H1 (cell line): ENCODE measurements around the gene CHMP6. TPM values are rescaled to one million over a fixed set of nuclear protein-coding genes. Genes with fewer than 3 reads are reported as not detected.

Source experiments
- CTCF ChIA-PET: fragments of 300-600 bp; sonication (Branson Sonifier 250); formaldehyde crosslinking; loops from one replicate; lab custom pipeline; 2021; ENCODE audit not compliant: partially characterized antibody; lab: Charles Lee
- POLR2A ChIA-PET: fragments of 300-600 bp; sonication (Branson Sonifier 250); formaldehyde crosslinking; loops from one replicate; lab custom pipeline; 2021; ENCODE audit warnings: inconsistent platforms; ENCODE audit not compliant: partially characterized antibody; lab: Charles Lee
- DNase-seq, 2 experiments: peaks; one replicate each; pipeline versions ENCODE4 v3.0.0 to v3.0.0-alpha.2; 2010 to 2022; ENCODE audit warnings: low spot score in 2 of 2, low read depth in 1 of 2, mixed read lengths in 1 of 2
- FAIRE-seq: peaks from 2 replicates; lab custom pipeline; 2011; peaks lifted over from hg19 to GRCh38; lab: Jason Lieb, UNC
- H2AFZ ChIP-seq: 2 replicates; pipeline ENCODE4 v1.8.1; 2012; ENCODE audit warnings: low read length, inconsistent platforms
- H2AK5ac ChIP-seq: 2 replicates; pipeline ENCODE4 v1.6.1; 2013; ENCODE audit warnings: low read depth, low read length
- H2BK120ac ChIP-seq: replicated peaks from 2 replicates; pipeline ENCODE3; 2013; ENCODE audit warnings: low read depth, low read length, inconsistent platforms
- H2BK12ac ChIP-seq: 2 replicates; pipeline ENCODE4 v1.6.1; 2013; ENCODE audit warnings: low read depth, low read length
- H2BK15ac ChIP-seq: 2 replicates; pipeline ENCODE4 v1.6.1; 2013; ENCODE audit warnings: low read length
- H2BK20ac ChIP-seq: 2 replicates; pipeline ENCODE4 v1.6.1; 2013; ENCODE audit warnings: low read length
- H2BK5ac ChIP-seq: 2 replicates; pipeline ENCODE4 v1.6.1; 2013; ENCODE audit warnings: low read depth, low read length
- H3K14ac ChIP-seq: 2 replicates; pipeline ENCODE4 v1.6.1; 2013; ENCODE audit warnings: inconsistent platforms; ENCODE audit not compliant: insufficient read length
- H3K18ac ChIP-seq: 2 replicates; pipeline ENCODE4 v1.6.1; 2013; ENCODE audit warnings: low read length; ENCODE audit errors: extremely low read depth
- H3K23ac ChIP-seq: 2 replicates; pipeline ENCODE4 v1.6.1; 2013; ENCODE audit warnings: inconsistent platforms; ENCODE audit not compliant: insufficient read length
- H3K23me2 ChIP-seq: 2 replicates; pipeline ENCODE4 v1.6.1; 2013; ENCODE audit warnings: low read depth, low read length
- H3K27ac ChIP-seq: 2 replicates; pipeline ENCODE4 v1.6.1; 2011; ENCODE audit warnings: low read depth, low read length, inconsistent platforms
- H3K27me3 ChIP-seq, 4 experiments: replicated peaks in 1 of 4; 1 replicate in 1 of 4; 2 replicates in 3 of 4; pipeline versions ENCODE4 v1.6.1 to v1.8.1; 2011 to 2013; ENCODE audit warnings: low read length in 3 of 4, mild to moderate bottlenecking in 3 of 4, inconsistent platforms in 2 of 4, mixed read lengths in 2 of 4, moderate library complexity in 1 of 4; ENCODE audit not compliant: control insufficient read depth in 3 of 4, insufficient read depth in 3 of 4; ENCODE audit errors: extremely low read depth in 1 of 4
- H3K36me3 ChIP-seq, 4 experiments: 2 replicates each; pipeline versions ENCODE4 v1.6.1 to v1.8.1; 2011 to 2013; ENCODE audit warnings: mild to moderate bottlenecking in 4 of 4, low read length in 3 of 4, moderate library complexity in 2 of 4, control low read depth in 1 of 4, inconsistent platforms in 1 of 4; ENCODE audit not compliant: insufficient read depth in 4 of 4, control insufficient read depth in 2 of 4
- H3K4ac ChIP-seq: replicated peaks from 2 replicates; pipeline ENCODE3; 2013; ENCODE audit warnings: low read length, low read depth, mixed read lengths, inconsistent platforms; ENCODE audit not compliant: insufficient read length
- H3K4me1 ChIP-seq, 4 experiments: replicated peaks in 1 of 4; 1 replicate in 1 of 4; 2 replicates in 3 of 4; pipeline versions ENCODE4 v1.6.1 to v1.8.1; 2011 to 2013; ENCODE audit warnings: low read length in 3 of 4, inconsistent platforms in 2 of 4, mixed read lengths in 1 of 4; ENCODE audit not compliant: insufficient read depth in 4 of 4, control insufficient read depth in 3 of 4
- H3K4me2 ChIP-seq, 2 experiments: 2 replicates each; pipeline versions ENCODE4 v1.6.1 to v1.8.1; 2011 to 2013; ENCODE audit warnings: low read depth in 2 of 2, low read length in 2 of 2, control low read depth in 1 of 2, inconsistent platforms in 1 of 2, mild to moderate bottlenecking in 1 of 2; ENCODE audit not compliant: insufficient read depth in 1 of 2
- H3K4me3 ChIP-seq, 4 experiments: fragments of 200-600, 300-600 bp in 1 of 4; sonication (generic), shearing (Covaris generic), sonication (Bioruptor Twin) in 1 of 4; 2 replicates each; pipeline versions ENCODE4 v1.5.1 to v1.8.1; 2011 to 2016; ENCODE audit warnings: low read length in 4 of 4, low read depth in 3 of 4, control low read depth in 2 of 4, inconsistent platforms in 2 of 4, mild to moderate bottlenecking in 2 of 4, mixed read lengths in 1 of 4, moderate library complexity in 1 of 4; ENCODE audit not compliant: insufficient read depth in 2 of 4; ENCODE audit errors: extremely low read depth in 1 of 4
- H3K56ac ChIP-seq: replicated peaks from 2 replicates; pipeline ENCODE3; 2013; ENCODE audit warnings: low read depth, mild to moderate bottlenecking, mixed read lengths, low read length, inconsistent platforms; ENCODE audit not compliant: insufficient read length
- H3K79me1 ChIP-seq: 2 replicates; pipeline ENCODE4 v1.6.1; 2013; ENCODE audit warnings: low read depth, low read length, control low read depth
- H3K79me2 ChIP-seq, 2 experiments: 2 replicates each; pipeline versions ENCODE4 v1.6.1 to v1.8.1; 2012 to 2013; ENCODE audit warnings: low read length in 2 of 2, mild to moderate bottlenecking in 2 of 2, inconsistent platforms in 1 of 2; ENCODE audit not compliant: insufficient read depth in 2 of 2, control insufficient read depth in 1 of 2
- H3K9ac ChIP-seq, 4 experiments: replicated peaks in 1 of 4; 1 replicate in 1 of 4; 2 replicates in 3 of 4; pipeline versions ENCODE4 v1.6.1 to v1.8.1; 2011 to 2013; ENCODE audit warnings: low read depth in 3 of 4, low read length in 3 of 4, control low read depth in 2 of 4, mild to moderate bottlenecking in 2 of 4, moderate library complexity in 2 of 4, inconsistent platforms in 1 of 4; ENCODE audit errors: extremely low read depth in 1 of 4
- H3K9me3 ChIP-seq, 2 experiments: 2 replicates each; pipeline versions ENCODE4 v1.6.1 to v1.8.1; 2012 to 2013; ENCODE audit warnings: mild to moderate bottlenecking in 2 of 2, moderate library complexity in 2 of 2, control low read depth in 1 of 2, inconsistent platforms in 1 of 2, low read depth in 1 of 2, low read length in 1 of 2, mixed read lengths in 1 of 2; ENCODE audit not compliant: insufficient read depth in 2 of 2
- H4K20me1 ChIP-seq, 2 experiments: replicated peaks in 1 of 2; 2 replicates each; pipeline versions ENCODE3 to v1.8.1; 2011 to 2013; ENCODE audit warnings: inconsistent platforms in 2 of 2, low read length in 2 of 2, mild to moderate bottlenecking in 1 of 2; ENCODE audit not compliant: insufficient read depth in 2 of 2, control insufficient read depth in 1 of 2
- H4K5ac ChIP-seq: 2 replicates; pipeline ENCODE4 v1.6.1; 2013; ENCODE audit warnings: low read length, low read depth, mixed read lengths, inconsistent platforms; ENCODE audit not compliant: insufficient read length
- H4K8ac ChIP-seq: 2 replicates; pipeline ENCODE4 v1.8.0; 2013; ENCODE audit warnings: mild to moderate bottlenecking, moderate library complexity, low read length, inconsistent platforms; ENCODE audit not compliant: insufficient read depth; ENCODE audit errors: extremely low read depth
- H4K91ac ChIP-seq: replicated peaks from 2 replicates; pipeline ENCODE3; 2013; ENCODE audit warnings: low read length, mixed read lengths, inconsistent platforms; ENCODE audit not compliant: insufficient read length
- HDAC2 ChIP-seq, 2 experiments: fragments of 300-600 bp in 1 of 2; sonication (generic) in 1 of 2; IDR thresholded peaks; 2 replicates each; pipeline ENCODE4 v1.6.1; 2011 to 2012; ENCODE audit warnings: low read depth in 2 of 2, low read length in 2 of 2, mild to moderate bottlenecking in 2 of 2, moderate library complexity in 2 of 2, borderline replicate concordance in 1 of 2, inconsistent platforms in 1 of 2
- RAD21 ChIP-seq, 2 experiments: IDR thresholded peaks in 1 of 2; conservative IDR thresholded peaks in 1 of 2; 2 replicates each; pipeline ENCODE4 v1.6.1; 2011; ENCODE audit warnings: low read depth in 2 of 2, low read length in 2 of 2, improper control_type of control experiment in 1 of 2, inconsistent platforms in 1 of 2, mild to moderate bottlenecking in 1 of 2, moderate library complexity in 1 of 2
- RNF2 ChIP-seq: fragments of 200-900, 300-1000 bp; sonication (generic); IDR thresholded peaks from 2 replicates; pipeline ENCODE4 v1.7.1; 2016; ENCODE audit warnings: borderline replicate concordance, low read depth, mild to moderate bottlenecking, antibody characterized with exemption, low read length; ENCODE audit not compliant: poor library complexity, severe bottlenecking; ENCODE audit errors: missing control alignments
- SP2 ChIP-seq: IDR thresholded peaks from 2 replicates; pipeline ENCODE4 v1.6.1; 2012; ENCODE audit warnings: mild to moderate bottlenecking, low read length, inconsistent platforms
- SRF ChIP-seq: IDR thresholded peaks from 2 replicates; pipeline ENCODE4 v1.6.1; 2011; ENCODE audit warnings: mild to moderate bottlenecking, low read depth, low read length, moderate library complexity
- TEAD4 ChIP-seq: IDR thresholded peaks from 2 replicates; pipeline ENCODE4 v1.6.1; 2012; ENCODE audit warnings: low read depth, low read length, inconsistent platforms, mixed read lengths
- WGBS, 2 experiments: shearing (Covaris generic) in 1 of 2; methylation state at CpG; one replicate each; pipeline versions ENCODE4 v1.1.6 to v1.1.7; 2013 to 2015; ENCODE audit warnings: low lambda C conversion rate in 2 of 2, mixed read lengths in 2 of 2, inconsistent platforms in 1 of 2, low coverage in 1 of 2, missing lambda C conversion rate in 1 of 2; ENCODE audit not compliant: insufficient replicate concordance in 2 of 2, insufficient coverage in 1 of 2, insufficient read length in 1 of 2; ENCODE audit errors: extremely low coverage in 1 of 2, missing lambda C conversion rate in 1 of 2; 5-methylcytosine and 5-hydroxymethylcytosine counted together
- polyA plus RNA-seq, 7 experiments: library from polyadenylated mRNA; depleted of rRNA in 3 of 7; stranded (reverse) in 5 of 7; unstranded in 2 of 7; fragments of >200 nt in 5 of 7; fragments of 200-250 nt in 2 of 7; gene quantifications; 1 replicate in 5 of 7; 2 replicates in 1 of 7; 4 replicates in 1 of 7; pipeline versions ENCODE4 v1.2.1 to v1.2.3, GENCODE V29; 2011 to 2013; ENCODE audit warnings: missing spikeins in 2 of 7, mixed read lengths in 2 of 7
- total RNA-seq: library from RNA; stranded (reverse); fragmentation: NEBNext Ultra II Directional; extraction: Animal tissue kit (Norgen Biotek cat#: 25700); gene quantifications from 2 replicates; pipeline ENCODE4 v1.2.1, GENCODE V29; 2021
- TF ChIP-seq, protein P1 (sequence below): IDR thresholded peaks from 2 replicates; pipeline ENCODE4 v1.6.1; 2012; ENCODE audit warnings: inconsistent platforms

Gene CHMP6
- total and polyA plus RNA-seq, 2 of the 8 experiments (the other 6 are each of a cell fraction or from before 2014, with no cell fraction given) = 15.7 to 24.3 TPM

DNA sequence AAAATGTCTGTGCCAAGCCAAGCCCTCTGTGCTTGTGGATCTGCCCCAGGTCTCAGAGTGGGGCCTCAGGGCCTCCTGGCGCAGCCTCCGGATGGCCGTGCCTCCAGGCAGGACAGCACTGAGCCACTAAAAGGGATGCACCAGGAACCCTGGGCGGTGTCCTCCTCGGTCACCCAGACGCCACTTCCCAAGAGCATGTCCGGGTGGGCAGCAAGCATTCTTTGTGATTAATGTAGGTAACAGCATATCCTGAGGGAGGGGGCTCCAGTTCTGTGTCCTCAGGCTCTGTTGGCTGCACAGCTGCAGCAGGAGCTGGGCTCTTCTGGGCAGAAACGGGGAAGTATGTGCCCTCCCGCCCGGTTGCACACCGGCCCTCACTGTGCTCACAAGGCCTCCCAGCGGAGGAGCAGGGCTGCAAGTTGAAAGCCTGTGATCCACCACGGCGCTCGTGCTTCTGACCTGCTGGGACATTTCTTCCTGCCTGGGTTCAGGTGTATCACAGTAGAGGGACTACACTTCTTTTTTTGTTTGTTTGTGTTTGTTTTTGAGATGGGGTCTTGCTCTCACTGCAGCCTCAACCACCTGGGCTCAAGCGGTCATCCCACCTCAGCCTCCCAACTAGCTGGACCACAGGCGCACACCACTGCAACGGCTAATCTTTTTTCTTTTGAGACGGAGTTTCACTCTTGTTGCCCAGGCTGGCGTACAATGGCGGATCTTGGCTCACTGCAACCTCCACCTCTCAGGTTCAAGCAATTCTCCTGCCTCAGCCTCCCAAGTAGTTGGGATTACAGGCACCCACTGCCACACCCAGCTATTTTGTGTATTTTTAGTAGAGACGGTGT lies 37.9 kb upstream of the CHMP6 start:
- FAIRE-seq = no peak
- POLR2A ChIA-PET = no interaction called here

More for the DNA sequence above, 37.9 kb upstream of the CHMP6 start:
- Histone ChIP-seq H2AK5ac (no peak overlapping the region), H3K79me2 (no peaks in the 10 kb centered on the region), H2AFZ (no peak overlapping the region), H3K79me1 (no peaks in the 10 kb centered on the region), H4K8ac (no peak overlapping the region), H4K5ac (no peak overlapping the region), H3K18ac (no peak overlapping the region), H3K23me2 (no peaks in the 10 kb centered on the region), H3K56ac (no peak overlapping the region), H3K4me1 (no peaks in the 10 kb centered on the region), H3K9me3 (no peaks in the 10 kb centered on the region), H3K27me3 (no peaks in the 10 kb centered on the region), H4K91ac (no peak overlapping the region), H2BK120ac (no peak overlapping the region), H2BK5ac (no peak overlapping the region), H3K14ac (no peak overlapping the region), H3K4ac (no peak overlapping the region), H3K36me3 (no peaks in the 10 kb centered on the region), H2BK20ac (no peak overlapping the region), H3K4me3 (no peak overlapping the region), H3K4me2 (no peak overlapping the region), H3K23ac (no peak overlapping the region), H4K20me1 (no peaks in the 10 kb centered on the region), H2BK12ac (no peak overlapping the region), H2BK15ac (no peak overlapping the region), H3K9ac (no peak overlapping the region), H3K27ac (no peak overlapping the region)
- 92% methylated on average over 22 of the region's 22 CpGs; no CpG with 5 or more reads in 1 of the 2 experiments for WGBS, 2 experiments
- DNase-seq = no peak
- CTCF ChIA-PET = interaction anchor here (1.0 kb wide), 1 partner anchor 54 kb away, joined by 3 read pairs; no protein-coding TSS in a partner anchor
- TF ChIP-seq SP2 (no peak), SRF (no peak), HDAC2 (IDR thresholded peaks at IDR 0.05; ENCODE audit: borderline replicate concordance in 1 of 2, low read depth in 2 of 2, low read length in 2 of 2) (no peak), TEAD4 (no peak), RAD21 (IDR thresholded peaks at IDR 0.05 in 1 of 2, conservative IDR thresholded peaks at IDR 0.05 in 1 of 2; ENCODE audit: low read depth in 2 of 2, low read length in 2 of 2) (no peak), RNF2 (no peak)
- TF ChIP-seq, protein P1, sequence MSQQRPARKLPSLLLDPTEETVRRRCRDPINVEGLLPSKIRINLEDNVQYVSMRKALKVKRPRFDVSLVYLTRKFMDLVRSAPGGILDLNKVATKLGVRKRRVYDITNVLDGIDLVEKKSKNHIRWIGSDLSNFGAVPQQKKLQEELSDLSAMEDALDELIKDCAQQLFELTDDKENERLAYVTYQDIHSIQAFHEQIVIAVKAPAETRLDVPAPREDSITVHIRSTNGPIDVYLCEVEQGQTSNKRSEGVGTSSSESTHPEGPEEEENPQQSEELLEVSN = no peak
